ENCODE results near the gene HRAS. TPM values are rescaled to one million over a fixed set of nuclear protein-coding genes. Genes with fewer than 3 reads are reported as not detected.

HRAS gene
- total and polyA plus RNA-seq, 2 of the 13 experiments (the other 11 are each of a cell fraction or from before 2014, with no cell fraction given), result 32.9 to 50.0 TPM

GRCh38 chr11:561148-562003 is 26.0 kb upstream of the HRAS start (continued):
- TF ChIP-seq ZNF318 (CRISPR knock-in tag; IDR thresholded peaks at IDR 0.05), result 0 out of 2 replicates have a peak, but pooled peaks have one; percentile 35
- TF ChIP-seq MLX (CRISPR knock-in tag; IDR thresholded peaks at IDR 0.05), result no peak; the same call in 1 of the 2 replicates
- no peak for TF ChIP-seq ZBTB37 (CRISPR knock-in tag; IDR thresholded peaks at IDR 0.05)
- peak; percentile 82 for TF ChIP-seq HDAC1 (CRISPR knock-in tag; IDR thresholded peaks at IDR 0.05)
- no peak for TF ChIP-seq GPBP1L1 (CRISPR knock-in tag; IDR thresholded peaks at IDR 0.05)
- peak; percentile 67; the same call in 1 of the 2 replicates for TF ChIP-seq ETV5 (CRISPR knock-in tag; IDR thresholded peaks at IDR 0.05; ENCODE audit: borderline replicate concordance)
- TF ChIP-seq MTF2 (CRISPR knock-in tag; IDR thresholded peaks at IDR 0.05; ENCODE audit: borderline replicate concordance), result no peak
- TF ChIP-seq GPN1 (CRISPR knock-in tag; IDR thresholded peaks at IDR 0.05; ENCODE audit: borderline replicate concordance), result no peak
- TF ChIP-seq HOXA7 (CRISPR knock-in tag; IDR thresholded peaks at IDR 0.05), result no peak
- TF ChIP-seq ZNF629 (CRISPR knock-in tag; conservative IDR thresholded peaks at IDR 0.05), result no peak
- 0 out of 2 replicates have a peak, but pooled peaks have one; percentile 25 for TF ChIP-seq SRY (CRISPR knock-in tag; IDR thresholded peaks at IDR 0.05)
- no peak; a peak in 1 of 4 replicates for TF ChIP-seq EP300 (IDR thresholded peaks at IDR 0.05; ENCODE audit: low read depth in 2 of 2, low read length in 2 of 2)
- TF ChIP-seq EP300 (CRISPR knock-in tag; IDR thresholded peaks at IDR 0.05; ENCODE audit: borderline replicate concordance), result peak; percentile 55
- 0 out of 2 replicates have a peak, but pooled peaks have one; percentile 17 for TF ChIP-seq HMG20B (CRISPR knock-in tag; conservative IDR thresholded peaks at IDR 0.05)
- TF ChIP-seq FOXP1 (IDR thresholded peaks at IDR 0.05), result no peak
- no peak for TF ChIP-seq FOXP1 (CRISPR knock-in tag; IDR thresholded peaks at IDR 0.05)
- no peak for TF ChIP-seq IKZF1 (IDR thresholded peaks at IDR 0.05)
- TF ChIP-seq ZBTB20 (CRISPR knock-in tag; IDR thresholded peaks at IDR 0.05; ENCODE audit: borderline replicate concordance, low read depth), result 0 out of 2 replicates have a peak, but pooled peaks have one; percentile 52
